Activated gamma-delta T cell treated with Interleukin-2 at 50 U/mL for 16 hours (primary cell): ENCODE results near the gene STT3B.

ENCODE experiments used
- DNase-seq: peaks from one replicate; pipeline ENCODE4 v3.0.0-alpha.2; 2020

The STT3B gene

DNA sequence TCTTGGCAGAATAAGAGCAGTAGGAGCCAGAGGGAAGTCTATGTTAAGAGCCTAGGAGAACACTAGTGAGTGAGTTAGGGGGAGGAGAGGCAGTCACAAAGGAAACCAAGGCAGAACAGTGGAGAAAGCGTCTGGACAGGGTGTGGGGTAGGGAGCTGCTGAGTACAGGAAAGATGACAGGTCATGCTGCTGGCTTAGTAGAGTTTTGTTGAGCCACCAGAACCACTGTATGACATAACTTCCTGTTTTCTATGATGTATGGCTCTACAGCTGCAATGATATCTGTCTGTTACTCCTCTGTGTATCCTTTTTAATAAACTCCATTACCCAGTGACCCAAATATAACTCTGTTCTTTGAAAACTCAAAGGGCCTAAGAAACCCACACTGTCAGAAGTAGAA, 10.6 kb upstream of the STT3B start:
- peak; percentile 25 for DNase-seq

DNA sequence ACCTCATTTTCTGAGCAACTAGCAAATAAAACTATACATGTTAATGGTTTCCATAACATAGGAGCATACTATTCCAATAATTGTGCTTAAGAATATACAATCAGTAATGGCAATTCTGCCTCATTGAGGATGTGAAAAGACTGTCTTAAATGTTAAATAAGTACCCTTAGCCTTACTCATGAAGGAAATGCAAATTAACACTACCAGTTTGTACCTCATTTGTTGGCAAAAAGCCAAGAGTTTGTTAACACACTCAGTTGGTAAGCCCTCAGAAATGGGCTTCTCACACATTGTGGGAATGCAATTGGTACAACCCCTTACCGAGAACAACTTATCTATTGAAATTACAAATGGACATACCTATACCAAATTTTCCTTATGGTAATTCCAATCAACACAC, 9.2 kb upstream of the STT3B start:
- no peak for DNase-seq

DNA sequence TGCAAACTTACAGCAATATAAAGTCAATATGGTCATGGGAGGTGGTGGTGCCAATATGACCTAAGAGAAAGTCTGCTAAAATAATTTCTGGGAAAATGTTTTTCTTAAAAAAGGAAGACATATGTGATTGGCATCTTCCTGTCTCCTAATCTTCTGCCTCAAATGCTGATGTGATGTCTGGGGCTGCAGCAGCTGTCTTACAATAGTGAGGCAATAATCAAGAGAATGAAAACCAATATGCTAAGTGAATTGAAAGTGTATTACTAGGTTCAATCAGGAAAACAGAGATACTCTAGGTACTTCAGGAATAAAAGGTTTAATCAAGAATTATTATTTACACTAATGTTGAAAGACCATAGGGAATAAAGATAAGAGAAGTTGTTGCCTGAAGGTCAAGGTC, 7.2 kb upstream of the STT3B start:
- DNase-seq: no peak

DNA sequence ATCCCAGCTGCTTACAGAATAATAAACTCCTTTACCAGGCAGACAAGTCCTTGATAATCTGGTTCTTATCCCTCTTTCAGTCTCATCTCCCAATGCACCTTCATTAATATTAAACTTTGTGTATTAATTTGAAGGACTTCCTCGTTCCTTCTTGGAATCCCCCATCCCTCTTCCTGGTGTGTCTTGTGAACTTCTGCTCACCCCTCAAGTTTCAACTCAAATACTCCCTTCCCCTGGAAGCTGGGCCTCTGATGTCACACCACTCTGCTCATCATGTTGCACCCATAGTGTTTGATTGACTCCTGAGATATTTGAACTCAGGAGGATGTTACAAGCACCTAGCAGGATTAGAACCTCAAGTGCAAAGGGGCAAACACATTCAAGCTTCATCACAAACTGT, 3.3 kb upstream of the STT3B start:
- DNase-seq: no peak

DNA sequence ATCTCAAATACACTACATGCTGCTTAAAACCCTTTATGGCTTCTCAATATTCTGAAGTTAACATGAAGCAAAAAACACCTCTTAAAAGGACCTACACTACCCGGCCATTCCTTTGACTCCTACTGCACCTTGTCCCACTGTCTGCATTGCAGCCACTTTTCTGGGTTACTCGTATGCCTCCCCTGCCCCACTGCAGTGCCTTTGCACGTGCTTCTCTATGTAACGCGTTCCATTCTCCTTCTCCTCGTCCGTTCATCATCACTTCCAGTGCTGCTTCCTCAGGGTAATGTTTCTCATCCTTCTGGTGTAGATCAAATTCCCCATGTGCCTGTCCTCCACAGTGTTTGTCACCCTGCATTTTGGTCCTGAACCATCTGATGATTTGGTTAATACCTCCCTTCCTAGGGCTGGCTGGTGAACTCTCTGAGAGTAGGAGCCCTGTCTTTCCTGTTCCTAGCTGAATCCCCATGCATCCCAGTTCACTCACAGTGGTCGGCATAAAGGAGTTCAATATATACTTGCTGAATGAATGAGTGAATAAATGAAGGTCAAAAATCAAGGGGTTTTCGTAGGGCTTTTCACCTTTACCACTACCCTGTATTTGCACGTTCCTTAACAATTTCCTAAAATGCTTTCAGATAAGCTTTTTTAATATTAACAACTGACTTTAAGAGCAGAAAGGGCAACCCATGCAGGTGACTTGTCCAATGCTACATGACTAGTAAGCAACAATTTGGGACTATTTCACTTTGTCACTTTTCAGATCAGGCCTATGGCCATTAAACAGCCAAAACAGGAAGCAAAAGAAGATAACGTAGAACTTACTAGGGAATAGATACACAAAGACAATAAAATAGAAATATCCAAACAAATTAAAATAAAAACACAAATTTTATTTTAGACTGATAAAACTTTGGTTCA, 2.4 kb upstream of the STT3B start:
- no peak for DNase-seq

DNA sequence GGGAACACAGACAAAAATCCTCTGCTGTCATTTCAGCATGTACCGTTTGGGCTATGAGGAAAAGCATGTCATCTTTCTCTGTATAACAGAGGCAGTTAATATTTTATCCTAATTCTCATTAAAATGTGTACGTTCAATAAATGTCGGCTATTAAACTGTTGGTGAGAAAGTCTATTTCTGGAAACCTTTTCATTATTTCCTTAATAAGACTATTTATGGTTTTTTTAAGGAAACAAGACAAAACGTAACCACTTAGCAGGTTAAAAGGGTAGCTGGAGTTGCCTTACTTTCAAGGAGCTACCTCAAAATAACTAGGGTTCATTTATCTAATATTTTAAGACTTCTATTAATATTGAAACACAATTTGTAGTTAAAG, 1.8 kb upstream of the STT3B start:
- DNase-seq: no peak

DNA sequence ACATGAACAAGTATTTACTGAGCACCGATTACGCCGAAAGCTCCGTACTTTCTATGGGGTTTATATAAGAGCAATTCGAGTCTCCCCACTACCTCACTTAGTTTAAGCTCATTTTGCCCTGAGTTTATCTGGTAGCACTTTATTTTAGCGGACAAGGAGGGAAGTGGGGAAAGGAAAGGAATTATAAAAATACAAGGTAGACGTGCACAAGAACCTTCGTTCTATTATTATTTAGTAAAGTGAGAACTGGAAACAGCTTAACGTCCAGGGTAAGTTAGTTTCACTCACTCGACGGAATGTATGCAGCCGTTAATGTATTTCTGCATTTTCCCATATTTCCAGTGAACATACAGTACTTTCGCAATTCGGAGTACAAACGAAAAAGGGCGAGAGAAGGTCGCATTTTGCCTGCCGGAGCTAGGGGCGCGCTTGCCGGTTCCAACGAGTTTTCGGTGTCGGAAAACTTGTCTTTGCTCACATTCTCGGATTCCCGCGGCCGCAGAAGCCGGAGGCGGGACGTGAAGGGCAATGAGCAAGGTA, 1.2 kb upstream of the STT3B start:
- DNase-seq: no peak

DNA sequence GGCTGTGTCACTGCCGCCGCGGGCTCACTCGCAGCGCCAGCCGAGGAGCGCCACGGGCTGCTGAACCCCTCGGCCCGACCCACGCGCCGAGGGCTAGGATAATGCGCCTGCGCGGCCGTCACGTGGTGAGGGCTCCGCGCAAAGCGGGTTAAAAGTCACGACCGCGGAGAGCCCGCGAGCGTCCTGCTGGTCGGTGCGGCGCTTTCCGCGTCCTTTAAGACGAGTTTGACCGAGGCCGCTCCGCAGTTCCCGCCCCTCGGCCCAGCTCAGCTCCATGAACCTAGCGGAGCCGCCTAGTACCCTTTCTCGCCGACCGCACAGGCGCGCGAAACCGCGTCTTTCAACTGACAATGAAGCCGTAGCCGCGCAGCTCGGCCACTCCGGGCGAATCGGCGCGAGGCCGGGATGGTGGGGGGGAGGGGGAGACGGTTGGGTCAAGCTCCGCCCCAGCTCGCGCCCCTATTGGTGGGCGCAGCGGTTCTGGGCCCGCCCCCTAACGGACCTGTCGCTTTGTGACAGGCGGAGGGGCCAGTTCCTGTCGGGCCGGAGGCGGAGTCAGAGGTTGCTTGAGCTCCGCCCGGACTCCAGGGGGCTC, 636 bp upstream of the STT3B start:
- peak; percentile 99 for DNase-seq

DNA sequence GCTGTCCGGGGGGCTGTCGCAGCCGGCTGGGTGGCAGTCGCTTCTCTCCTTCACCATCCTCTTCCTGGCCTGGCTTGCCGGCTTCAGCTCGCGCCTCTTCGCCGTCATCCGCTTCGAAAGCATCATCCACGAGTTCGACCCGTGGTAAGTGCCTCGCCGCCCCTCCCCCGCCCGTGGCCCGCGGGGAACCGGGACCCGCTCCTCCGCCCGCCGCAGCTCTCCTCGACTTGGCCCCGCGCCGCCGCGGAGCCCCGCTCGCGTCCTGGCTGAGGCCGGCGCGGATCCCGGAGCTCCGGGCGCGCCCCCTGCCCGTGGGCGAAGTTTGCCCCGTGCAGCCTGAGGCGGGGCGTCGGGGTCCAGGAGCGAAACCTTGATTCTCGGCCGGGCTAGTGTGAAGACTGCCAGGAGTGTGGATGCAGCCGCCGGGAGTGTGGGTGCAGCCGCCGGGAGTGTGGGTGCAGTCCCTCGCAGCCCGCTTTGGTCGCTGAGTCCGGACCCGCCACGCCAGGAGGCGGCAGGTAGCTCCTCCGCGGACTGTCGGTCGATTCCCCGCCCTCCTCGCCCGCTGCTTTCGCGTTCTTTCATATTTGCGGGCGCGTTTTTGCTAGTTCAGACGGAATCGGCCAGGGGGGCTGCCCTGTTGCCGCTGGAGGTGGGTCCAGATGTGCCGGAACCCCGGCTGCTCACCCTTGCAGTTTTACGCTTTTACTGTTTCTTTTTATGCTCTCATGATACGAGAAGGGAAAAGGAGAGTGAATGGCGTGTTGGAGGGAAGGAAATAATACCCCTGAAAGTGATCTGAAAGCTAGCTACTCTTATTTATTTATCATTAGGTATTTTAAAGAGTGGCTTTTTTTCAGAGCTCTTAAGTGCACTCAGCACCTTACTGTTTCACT, 692 bp downstream of the STT3B start:
- DNase-seq: peak; percentile 54

DNA sequence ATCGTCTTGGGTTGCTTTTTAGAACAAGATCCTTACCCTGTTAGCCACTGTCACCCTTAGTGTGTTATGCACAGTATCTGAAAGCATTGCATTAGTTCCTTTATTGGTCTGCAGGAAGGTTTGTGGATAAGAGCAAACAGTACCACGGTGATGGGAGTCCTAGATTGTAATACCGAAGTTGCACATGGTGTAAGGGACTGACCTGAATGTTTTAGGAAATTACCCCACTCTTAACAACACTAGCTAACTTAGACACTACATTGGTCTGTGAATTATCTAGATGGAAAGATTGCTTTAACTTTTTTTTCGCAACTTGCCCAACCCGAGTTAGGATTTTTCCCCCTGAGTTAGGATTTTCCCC, 1.3 kb downstream of the STT3B start:
- DNase-seq: no peak

DNA sequence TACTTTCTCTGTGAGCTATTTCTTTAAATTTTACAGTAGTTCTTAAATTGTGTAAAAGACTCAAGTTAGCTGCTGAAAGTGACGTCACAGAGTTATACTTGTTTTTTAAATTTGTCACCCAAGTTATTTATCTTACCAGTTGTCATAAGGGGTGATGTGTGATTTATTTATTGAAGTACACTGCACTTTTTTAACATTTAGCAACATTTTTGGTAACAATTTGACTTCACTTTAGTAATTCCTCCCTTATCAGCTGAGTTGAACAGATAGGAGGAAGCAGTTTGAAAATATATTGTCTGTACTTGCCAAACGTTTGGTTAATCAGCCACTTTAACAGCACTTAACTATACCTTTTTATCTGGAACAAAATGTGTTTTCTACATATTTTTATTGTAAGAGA, 3.8 kb downstream of the STT3B start:
- no peak for DNase-seq

DNA sequence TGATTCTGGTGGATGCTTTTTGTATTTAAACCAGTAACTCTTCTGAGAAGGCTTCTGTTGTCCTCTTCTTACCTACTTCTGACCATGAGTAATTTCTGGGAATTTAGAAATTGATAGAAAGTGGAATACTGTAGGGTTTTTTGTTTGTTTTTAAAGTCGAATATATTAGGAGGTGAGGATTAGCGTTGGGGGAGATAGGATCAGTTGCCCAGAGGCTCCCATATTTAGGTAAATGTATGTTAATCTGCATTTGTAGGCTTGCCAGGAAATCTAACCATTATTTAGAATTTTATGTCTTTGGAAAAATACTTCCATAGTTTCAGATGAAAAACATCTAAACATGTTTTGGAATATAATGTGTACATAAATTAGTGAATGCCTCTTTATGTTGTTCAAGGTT, 6.1 kb downstream of the STT3B start:
- no peak for DNase-seq

DNA sequence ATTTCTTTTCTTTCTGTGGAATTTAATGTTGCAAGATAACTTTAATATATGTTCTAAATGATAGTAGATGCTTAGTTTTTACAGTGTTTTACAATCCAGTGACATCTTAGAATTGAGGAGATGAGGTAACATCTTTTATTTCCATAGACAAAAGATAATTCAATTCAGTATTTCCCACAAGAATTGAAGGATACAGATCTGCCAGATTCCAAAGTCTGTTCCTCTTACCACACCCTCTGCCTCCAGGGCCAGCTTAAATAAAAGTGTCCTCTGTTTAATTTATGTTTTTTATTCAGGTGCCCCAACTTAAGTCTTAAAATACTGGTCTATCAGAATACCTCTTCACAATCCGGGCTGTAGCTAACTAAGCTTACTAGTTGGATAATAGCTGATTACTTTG, 6.5 kb downstream of the STT3B start:
- DNase-seq: no peak

DNA sequence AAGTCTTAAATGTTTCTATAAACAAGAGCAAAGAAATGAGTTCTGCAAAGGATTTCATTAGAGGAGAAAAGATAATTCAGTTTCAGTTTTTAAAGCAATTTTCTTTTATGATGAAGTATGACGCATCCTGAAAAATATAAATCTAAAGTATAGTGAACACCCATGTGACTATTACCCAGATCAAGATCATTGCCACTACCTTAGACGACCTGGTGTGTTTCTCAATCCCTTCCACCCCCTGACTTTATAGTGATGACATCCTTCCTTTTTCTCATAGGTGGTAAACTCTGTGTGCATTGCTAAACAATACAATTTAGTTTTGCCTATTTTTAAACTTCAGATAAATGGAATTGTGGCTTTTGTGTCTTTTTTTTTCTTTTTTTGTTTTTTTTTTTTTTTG, 8.4 kb downstream of the STT3B start:
- no peak for DNase-seq

DNA sequence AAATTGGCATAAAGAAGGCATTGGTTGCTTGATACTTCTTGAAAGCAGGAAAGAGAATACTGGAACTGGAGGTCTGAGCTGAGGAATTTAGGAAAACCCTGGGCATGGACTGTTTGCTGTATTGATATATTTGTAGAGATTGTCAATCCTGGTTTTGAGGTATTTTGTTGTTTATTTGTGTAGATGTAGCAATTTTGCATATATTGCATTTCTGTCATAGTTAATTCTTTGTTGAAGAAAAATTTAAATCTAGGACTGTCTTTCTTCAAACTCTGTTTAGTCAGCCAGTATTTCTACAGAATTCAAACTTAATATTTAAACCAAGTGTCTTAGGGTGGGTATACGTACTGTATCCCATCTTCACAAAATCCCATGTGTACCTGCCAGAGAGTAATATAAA, 9.5 kb downstream of the STT3B start:
- no peak for DNase-seq

DNA sequence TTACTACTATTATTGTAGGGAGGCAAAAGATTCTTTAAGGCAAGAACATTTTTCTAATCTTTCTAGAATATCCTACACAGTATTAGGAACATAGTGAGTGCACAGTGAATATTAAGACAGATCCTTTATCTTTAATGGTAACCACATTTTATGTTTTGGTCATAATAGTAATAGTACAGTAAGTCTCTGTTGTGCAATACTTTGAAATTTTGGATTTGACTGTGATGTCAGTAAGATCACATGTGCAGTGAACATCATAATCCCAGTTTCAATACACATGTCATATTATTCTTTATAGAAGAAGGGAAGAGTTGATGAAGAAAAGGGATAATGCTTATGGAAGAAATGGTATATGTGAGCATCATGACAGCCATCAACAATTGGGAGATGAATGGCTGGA, 10.7 kb downstream of the STT3B start:
- no peak for DNase-seq

DNA sequence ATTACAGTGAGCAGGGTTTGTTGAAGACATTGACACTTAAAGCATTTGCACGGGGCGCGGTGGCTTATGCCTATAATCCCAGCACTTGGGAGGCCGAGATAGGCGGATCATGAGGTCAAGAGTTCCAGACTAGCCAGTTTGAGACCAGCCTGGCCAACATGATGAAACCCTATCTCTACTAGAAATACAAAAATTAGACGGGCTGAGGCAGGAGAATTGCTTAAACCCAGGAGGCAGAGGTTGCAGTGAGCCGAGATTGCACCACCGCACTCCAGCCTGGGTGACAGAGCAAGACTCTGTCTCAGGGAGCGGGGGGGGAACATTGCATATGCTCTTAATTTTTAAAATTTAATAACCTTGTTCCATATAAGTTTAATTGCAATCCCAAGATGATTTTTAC, 11.9 kb downstream of the STT3B start:
- DNase-seq: no peak

DNA sequence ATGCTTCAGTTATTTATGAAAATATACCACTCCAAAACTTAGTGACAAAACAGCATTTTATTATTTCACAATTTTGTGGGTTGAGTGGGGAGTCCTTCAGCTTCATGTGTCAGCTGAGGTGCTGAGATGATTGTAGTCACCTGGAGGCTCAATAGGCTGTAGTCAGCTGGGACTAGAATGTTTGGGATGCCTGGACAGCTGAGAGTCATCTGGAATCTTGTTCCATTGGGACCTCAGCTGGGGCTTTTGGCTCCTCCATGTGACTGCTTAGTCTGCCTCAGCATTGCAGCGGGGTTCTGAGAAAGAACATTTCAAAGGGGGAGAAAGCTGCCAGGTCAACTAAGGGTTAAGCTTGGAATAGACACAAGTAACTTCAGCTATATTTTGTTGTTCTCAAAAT, 13.4 kb downstream of the STT3B start:
- no peak for DNase-seq

DNA sequence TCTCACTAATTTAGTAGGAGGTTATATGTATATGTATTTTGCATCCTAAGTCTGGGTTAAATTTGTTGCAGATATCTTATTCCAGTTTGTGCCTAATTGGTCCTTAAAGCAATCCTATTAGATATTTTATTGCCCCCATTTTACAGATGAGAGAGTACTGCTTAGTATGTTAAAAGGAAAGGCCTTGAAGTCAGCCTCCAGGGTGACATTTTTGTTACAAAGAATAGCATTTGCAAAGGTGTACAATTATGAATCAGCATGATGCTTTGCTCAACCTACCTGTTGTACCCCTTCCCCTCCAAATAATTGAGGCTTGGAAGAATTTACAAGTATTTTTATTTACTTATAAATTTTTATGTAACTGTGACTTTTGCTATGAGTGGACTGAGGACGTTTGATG, 14.0 kb downstream of the STT3B start:
- DNase-seq: no peak

DNA sequence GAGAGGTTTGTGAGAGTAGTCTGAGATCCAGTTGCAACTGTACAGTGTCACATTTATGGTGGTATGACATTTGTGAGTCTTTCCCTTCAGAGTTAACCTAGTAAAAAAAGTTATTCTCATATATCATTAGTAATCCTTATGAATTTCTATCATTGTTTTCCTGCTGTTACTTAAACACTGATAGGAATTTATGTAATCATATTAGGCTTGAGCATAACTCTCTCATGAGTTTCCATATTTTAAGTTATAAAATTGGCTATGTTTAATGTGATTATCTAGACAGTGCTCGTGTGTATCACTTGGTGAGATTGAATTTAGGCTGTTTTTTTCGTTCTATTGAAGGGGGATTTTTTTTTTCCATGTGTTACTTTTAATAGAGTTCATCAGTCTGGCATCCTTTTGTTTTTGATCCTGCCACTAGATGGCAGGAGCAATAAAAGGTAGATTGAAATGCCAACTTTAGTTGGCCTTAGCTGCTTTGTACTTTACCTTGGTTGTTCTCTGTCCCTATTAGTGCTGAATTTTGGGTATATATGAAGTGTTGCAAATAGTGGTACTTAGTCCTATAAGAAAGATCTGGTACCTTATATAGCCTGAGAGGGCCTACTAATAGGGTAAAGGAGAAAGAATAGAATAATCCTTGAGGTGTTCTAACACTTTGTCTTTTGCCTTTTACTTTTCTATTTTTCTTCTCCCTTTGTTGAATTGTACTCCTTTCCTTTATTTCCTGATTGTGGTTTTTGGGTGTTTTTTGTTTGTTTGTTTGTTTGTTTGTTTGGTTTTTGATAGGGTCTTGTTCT, 17.9 kb downstream of the STT3B start:
- no peak for DNase-seq

DNA sequence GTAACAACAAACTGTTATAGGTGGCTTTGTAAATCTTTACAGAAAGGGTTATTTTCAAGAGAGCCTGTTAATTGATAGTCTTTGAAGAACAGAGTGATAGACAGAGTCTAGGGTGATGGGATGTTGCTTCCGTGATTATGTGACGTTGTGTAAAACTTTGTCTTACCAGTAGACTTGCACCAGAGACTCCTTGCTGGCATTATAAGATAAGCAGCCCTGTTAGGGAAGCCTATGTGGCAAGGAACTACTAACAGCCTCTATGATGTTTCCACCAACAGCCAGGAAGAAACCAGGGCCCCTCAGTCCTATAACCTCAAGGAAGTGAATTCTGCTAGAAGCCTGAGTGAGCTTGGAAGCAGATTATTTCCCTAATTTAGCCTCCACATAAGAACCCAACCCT, 18.9 kb downstream of the STT3B start:
- DNase-seq: no peak

DNA sequence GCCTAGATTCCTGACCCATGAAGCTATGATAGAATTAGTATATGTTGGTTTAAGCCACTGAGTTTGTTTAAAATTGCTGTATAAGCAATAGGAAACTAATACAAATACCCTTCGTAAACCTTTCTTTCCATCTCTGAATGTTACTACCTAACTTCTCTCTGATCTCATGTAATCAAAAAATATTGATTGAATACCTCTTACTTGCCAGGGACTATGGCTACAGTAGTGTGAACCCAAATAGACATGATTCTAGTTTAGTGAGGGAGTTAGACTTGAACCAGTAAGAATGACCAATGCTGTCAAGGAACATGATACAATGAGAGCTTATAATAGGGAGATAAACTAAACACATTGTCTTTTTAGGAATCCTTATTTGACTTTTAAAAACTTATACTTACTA, 19.4 kb downstream of the STT3B start:
- no peak for DNase-seq

DNA sequence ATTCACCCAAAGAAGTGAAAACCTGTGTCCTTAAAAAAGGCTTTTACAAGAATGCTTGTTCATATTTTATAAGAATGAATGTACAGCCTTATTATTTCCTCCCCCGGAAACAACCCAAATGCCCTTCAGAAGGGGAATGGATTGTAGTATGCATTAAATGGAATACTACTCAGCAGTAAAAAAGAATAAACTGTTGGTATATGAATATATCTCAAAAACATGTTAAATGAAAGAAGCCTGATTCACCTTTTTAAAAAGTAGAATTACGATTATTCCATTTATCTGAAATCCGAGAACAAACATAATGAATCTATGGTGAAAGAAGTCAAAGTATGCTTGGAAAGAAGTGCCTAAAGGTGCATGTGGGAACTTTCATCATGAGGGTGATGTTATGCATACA, 20.5 kb downstream of the STT3B start:
- no peak for DNase-seq
